Measurements from ENCODE around the gene CPM.

The CPM gene

GRCh38 chr12:68930178-68930577, 2.8 kb downstream of the CPM start:
- peak overlapping the region; percentile 42 for H3K4me3 ChIP-seq (ENCODE audit: low read depth, low read length)
- H3K79me2 ChIP-seq (ENCODE audit: control insufficient read depth, insufficient read depth, low read length, unreplicated experiment) = peaks cover 14% of the 10 kb centered on the region
- no peak overlapping the region for H2AFZ ChIP-seq (ENCODE audit: low read length, unreplicated experiment)
- H3K27me3 ChIP-seq (ENCODE audit: insufficient read depth, low read length) = no peaks in the 10 kb centered on the region
- 0 out of 2 replicates have a peak overlapping the region, but pooled peaks have one; percentile 7 for H3K27ac ChIP-seq (ENCODE audit: low read depth, low read length)
- H3K36me3 ChIP-seq (ENCODE audit: insufficient read depth, low read length) = peaks cover 16% of the 10 kb centered on the region
- peaks cover 5% of the 10 kb centered on the region for H3K4me1 ChIP-seq (ENCODE audit: control insufficient read depth, insufficient read depth, low read length, unreplicated experiment)

- Histone ChIP-seq H3K27ac (ENCODE audit: low read depth, low read length) (no peak overlapping the region), H3K4me3 (ENCODE audit: low read depth, low read length) (no peak overlapping the region), H3K79me2 (ENCODE audit: control insufficient read depth, insufficient read depth, low read length, unreplicated experiment) (peaks cover 4% of the 10 kb centered on the region), H3K36me3 (ENCODE audit: insufficient read depth, low read length) (peaks cover 15% of the 10 kb centered on the region), H3K27me3 (ENCODE audit: insufficient read depth, low read length) (no peaks in the 10 kb centered on the region), H2AFZ (ENCODE audit: low read length, unreplicated experiment) (no peak overlapping the region), H3K4me1 (ENCODE audit: control insufficient read depth, insufficient read depth, low read length, unreplicated experiment) (peaks cover 5% of the 10 kb centered on the region)
Measured at GRCh38 chr12:68924546-68924945, 8.4 kb downstream of the CPM start.

GRCh38 chr12:68919581-68920239, 13.3 kb downstream of the CPM start:
- H3K27me3 ChIP-seq (ENCODE audit: insufficient read depth, low read length) = no peaks in the 10 kb centered on the region
- no peak overlapping the region; the same call in 1 of the 2 replicates for H3K27ac ChIP-seq (ENCODE audit: low read depth, low read length)
- peaks cover 12% of the 10 kb centered on the region for H3K79me2 ChIP-seq (ENCODE audit: control insufficient read depth, insufficient read depth, low read length, unreplicated experiment)
- peaks cover 19% of the 10 kb centered on the region for H3K4me1 ChIP-seq (ENCODE audit: control insufficient read depth, insufficient read depth, low read length, unreplicated experiment)
- H3K4me3 ChIP-seq (ENCODE audit: low read depth, low read length) = no peak overlapping the region
- no peak overlapping the region for H2AFZ ChIP-seq (ENCODE audit: low read length, unreplicated experiment)
- peaks cover 9% of the 10 kb centered on the region for H3K36me3 ChIP-seq (ENCODE audit: insufficient read depth, low read length)

- H3K27ac ChIP-seq (ENCODE audit: low read depth, low read length) = peak overlapping the region; percentile 2; the same call in 1 of the 2 replicates
- H3K79me2 ChIP-seq (ENCODE audit: control insufficient read depth, insufficient read depth, low read length, unreplicated experiment) = peaks cover 14% of the 10 kb centered on the region
- no peak overlapping the region for H3K4me3 ChIP-seq (ENCODE audit: low read depth, low read length)
- no peaks in the 10 kb centered on the region for H3K27me3 ChIP-seq (ENCODE audit: insufficient read depth, low read length)
- no peak overlapping the region for H2AFZ ChIP-seq (ENCODE audit: low read length, unreplicated experiment)
- peaks cover 26% of the 10 kb centered on the region for H3K4me1 ChIP-seq (ENCODE audit: control insufficient read depth, insufficient read depth, low read length, unreplicated experiment)
- peaks cover 9% of the 10 kb centered on the region for H3K36me3 ChIP-seq (ENCODE audit: insufficient read depth, low read length)
Measured at GRCh38 chr12:68918960-68919359, 14.0 kb downstream of the CPM start.

- H3K4me1 ChIP-seq (ENCODE audit: control insufficient read depth, insufficient read depth, low read length, unreplicated experiment) = peaks cover 45% of the 10 kb centered on the region
- peaks cover 16% of the 10 kb centered on the region for H3K79me2 ChIP-seq (ENCODE audit: control insufficient read depth, insufficient read depth, low read length, unreplicated experiment)
- peaks cover 9% of the 10 kb centered on the region for H3K36me3 ChIP-seq (ENCODE audit: insufficient read depth, low read length)
- peak overlapping the region; percentile 35 for H2AFZ ChIP-seq (ENCODE audit: low read length, unreplicated experiment)
- H3K4me3 ChIP-seq (ENCODE audit: low read depth, low read length) = peak overlapping the region; percentile 40; the same call in 1 of the 2 replicates
- H3K27ac ChIP-seq (ENCODE audit: low read depth, low read length) = peak overlapping the region; percentile 100
- H3K27me3 ChIP-seq (ENCODE audit: insufficient read depth, low read length) = no peaks in the 10 kb centered on the region
Measured at GRCh38 chr12:68915055-68915454, 17.9 kb downstream of the CPM start.

GRCh38 chr12:68913682-68914081, 19.3 kb downstream of the CPM start:
- no peak overlapping the region for H2AFZ ChIP-seq (ENCODE audit: low read length, unreplicated experiment)
- peak overlapping the region; percentile 100 for H3K27ac ChIP-seq (ENCODE audit: low read depth, low read length)
- H3K36me3 ChIP-seq (ENCODE audit: insufficient read depth, low read length) = 0 out of 2 replicates have a peak, but pooled peaks cover 5% of the 10 kb centered on the region
- peaks cover 16% of the 10 kb centered on the region for H3K79me2 ChIP-seq (ENCODE audit: control insufficient read depth, insufficient read depth, low read length, unreplicated experiment)
- no peaks in the 10 kb centered on the region for H3K27me3 ChIP-seq (ENCODE audit: insufficient read depth, low read length)
- H3K4me3 ChIP-seq (ENCODE audit: low read depth, low read length) = no peak overlapping the region
- peaks cover 47% of the 10 kb centered on the region for H3K4me1 ChIP-seq (ENCODE audit: control insufficient read depth, insufficient read depth, low read length, unreplicated experiment)

- H3K36me3 ChIP-seq (ENCODE audit: insufficient read depth, low read length) = 0 out of 2 replicates have a peak, but pooled peaks cover 5% of the 10 kb centered on the region
- H3K4me1 ChIP-seq (ENCODE audit: control insufficient read depth, insufficient read depth, low read length, unreplicated experiment) = peaks cover 47% of the 10 kb centered on the region
Measured at GRCh38 chr12:68912916-68913315, 20.1 kb downstream of the CPM start.

GRCh38 chr12:68911197-68911718, 21.7 kb downstream of the CPM start:
- Histone ChIP-seq H3K27ac (ENCODE audit: low read depth, low read length) (peak overlapping the region; percentile 63), H3K79me2 (ENCODE audit: control insufficient read depth, insufficient read depth, low read length, unreplicated experiment) (peaks cover 12% of the 10 kb centered on the region), H2AFZ (ENCODE audit: low read length, unreplicated experiment) (no peak overlapping the region), H3K4me1 (ENCODE audit: control insufficient read depth, insufficient read depth, low read length, unreplicated experiment) (peaks cover 45% of the 10 kb centered on the region), H3K4me3 (ENCODE audit: low read depth, low read length) (no peak overlapping the region), H3K36me3 (ENCODE audit: insufficient read depth, low read length) (0 out of 2 replicates have a peak, but pooled peaks cover 5% of the 10 kb centered on the region), H3K27me3 (ENCODE audit: insufficient read depth, low read length) (no peaks in the 10 kb centered on the region)

More at GRCh38 chr12:68912916-68913315, 20.1 kb downstream of the CPM start:
- Histone ChIP-seq H3K27me3 (ENCODE audit: insufficient read depth, low read length) (no peaks in the 10 kb centered on the region), H2AFZ (ENCODE audit: low read length, unreplicated experiment) (no peak overlapping the region), H3K4me3 (ENCODE audit: low read depth, low read length) (no peak overlapping the region), H3K79me2 (ENCODE audit: control insufficient read depth, insufficient read depth, low read length, unreplicated experiment) (peaks cover 16% of the 10 kb centered on the region), H3K27ac (ENCODE audit: low read depth, low read length) (peak overlapping the region; percentile 100)

GRCh38 chr12:68910128-68910527, 22.8 kb downstream of the CPM start:
- Histone ChIP-seq H3K79me2 (ENCODE audit: control insufficient read depth, insufficient read depth, low read length, unreplicated experiment) (peaks cover 12% of the 10 kb centered on the region), H2AFZ (ENCODE audit: low read length, unreplicated experiment) (no peak overlapping the region), H3K36me3 (ENCODE audit: insufficient read depth, low read length) (0 out of 2 replicates have a peak, but pooled peaks cover 5% of the 10 kb centered on the region), H3K27ac (ENCODE audit: low read depth, low read length) (peak overlapping the region; percentile 63), H3K27me3 (ENCODE audit: insufficient read depth, low read length) (no peaks in the 10 kb centered on the region), H3K4me3 (ENCODE audit: low read depth, low read length) (no peak overlapping the region), H3K4me1 (ENCODE audit: control insufficient read depth, insufficient read depth, low read length, unreplicated experiment) (peaks cover 35% of the 10 kb centered on the region)

- no peak overlapping the region for H3K27ac ChIP-seq (ENCODE audit: low read depth, low read length)
- H2AFZ ChIP-seq (ENCODE audit: low read length, unreplicated experiment) = no peak overlapping the region
- peaks cover 17% of the 10 kb centered on the region for H3K4me1 ChIP-seq (ENCODE audit: control insufficient read depth, insufficient read depth, low read length, unreplicated experiment)
- H3K36me3 ChIP-seq (ENCODE audit: insufficient read depth, low read length) = 0 out of 2 replicates have a peak, but pooled peaks cover 5% of the 10 kb centered on the region
- H3K4me3 ChIP-seq (ENCODE audit: low read depth, low read length) = no peak overlapping the region
- H3K79me2 ChIP-seq (ENCODE audit: control insufficient read depth, insufficient read depth, low read length, unreplicated experiment) = peaks cover 5% of the 10 kb centered on the region
- no peaks in the 10 kb centered on the region for H3K27me3 ChIP-seq (ENCODE audit: insufficient read depth, low read length)
Measured at GRCh38 chr12:68908076-68908475, 24.9 kb downstream of the CPM start.

- Histone ChIP-seq H3K4me3 (ENCODE audit: low read depth, low read length) (no peak overlapping the region), H3K27ac (ENCODE audit: low read depth, low read length) (no peak overlapping the region), H3K4me1 (ENCODE audit: control insufficient read depth, insufficient read depth, low read length, unreplicated experiment) (peaks cover 9% of the 10 kb centered on the region), H3K36me3 (ENCODE audit: insufficient read depth, low read length) (0 out of 2 replicates have a peak, but pooled peaks cover 5% of the 10 kb centered on the region), H3K79me2 (ENCODE audit: control insufficient read depth, insufficient read depth, low read length, unreplicated experiment) (peaks cover 6% of the 10 kb centered on the region), H2AFZ (ENCODE audit: low read length, unreplicated experiment) (no peak overlapping the region), H3K27me3 (ENCODE audit: insufficient read depth, low read length) (no peaks in the 10 kb centered on the region)
Measured at GRCh38 chr12:68905733-68906132, 27.2 kb downstream of the CPM start.
